Stimulated activated CD8-positive, alpha-beta memory T cell treated with anti-CD3 and anti-CD28 coated beads, Interleukin-4, amount 100 ng/mL, for 24 hours (primary cell): Measurements from ENCODE around the gene MAOB.

ENCODE experiments used
- DNase-seq: peaks from one replicate; pipeline ENCODE4 v3.0.0-alpha.2; 2020; ENCODE audit warnings: low read depth

The MAOB gene

GRCh38 chrX:43860646-43861370 is 21.4 kb downstream of the MAOB start:
- no peak for DNase-seq

DNA sequence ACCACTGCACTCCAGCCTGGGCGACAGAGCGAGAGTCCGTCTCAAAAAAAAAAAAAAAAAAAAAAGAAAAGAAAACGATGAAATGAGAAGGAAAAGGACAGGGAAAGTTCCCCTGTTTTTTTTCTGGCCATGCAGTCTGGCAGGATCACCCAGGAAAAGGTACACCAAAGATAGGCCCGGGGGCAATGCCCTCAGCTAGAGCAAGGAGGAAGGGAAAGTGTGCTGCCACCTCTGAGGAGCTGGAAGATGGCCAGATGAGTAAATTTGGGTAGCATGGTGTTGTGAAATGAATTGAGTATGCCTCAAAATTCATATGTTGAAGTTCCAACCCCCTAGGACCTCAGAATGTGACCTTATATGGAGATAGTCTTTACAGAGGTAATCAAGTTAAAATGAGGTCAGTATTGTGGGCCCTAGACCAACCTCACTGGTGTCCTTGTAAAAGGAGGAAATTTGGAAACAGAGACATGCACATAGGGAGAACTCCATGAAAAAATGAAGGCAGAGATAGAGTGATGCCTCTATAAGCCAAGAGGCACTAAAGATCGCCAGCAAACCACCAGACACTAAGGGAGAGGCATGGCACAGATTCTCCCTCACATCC is 28.9 kb downstream of the MAOB start:
- no peak for DNase-seq

DNA sequence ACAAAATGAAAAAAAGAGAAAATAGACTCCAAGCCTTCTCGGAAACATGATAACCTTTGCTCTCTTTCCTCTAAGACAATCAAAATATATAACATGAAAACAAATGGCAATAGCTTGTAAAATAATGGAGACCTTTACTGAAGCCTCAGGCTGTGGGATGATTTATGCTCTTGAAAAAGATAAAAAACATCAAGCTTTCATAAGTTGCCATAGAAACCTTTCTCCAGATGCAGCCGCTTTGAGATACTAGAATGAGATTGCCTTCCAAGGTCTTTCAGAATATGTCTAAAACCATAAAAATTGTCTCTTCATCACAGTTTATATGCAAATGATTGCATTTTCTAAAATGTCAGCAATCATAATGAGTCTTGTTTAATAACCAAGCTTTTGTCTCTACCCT is 31.6 kb downstream of the MAOB start:
- DNase-seq: no peak

- no peak for DNase-seq
Measured at GRCh38 chrX:43849173-43849572, 33.1 kb downstream of the MAOB start.

- DNase-seq: no peak
Measured at GRCh38 chrX:43847352-43847751, 34.9 kb downstream of the MAOB start.

GRCh38 chrX:43846558-43846957 is 35.7 kb downstream of the MAOB start:
- DNase-seq: no peak

DNA sequence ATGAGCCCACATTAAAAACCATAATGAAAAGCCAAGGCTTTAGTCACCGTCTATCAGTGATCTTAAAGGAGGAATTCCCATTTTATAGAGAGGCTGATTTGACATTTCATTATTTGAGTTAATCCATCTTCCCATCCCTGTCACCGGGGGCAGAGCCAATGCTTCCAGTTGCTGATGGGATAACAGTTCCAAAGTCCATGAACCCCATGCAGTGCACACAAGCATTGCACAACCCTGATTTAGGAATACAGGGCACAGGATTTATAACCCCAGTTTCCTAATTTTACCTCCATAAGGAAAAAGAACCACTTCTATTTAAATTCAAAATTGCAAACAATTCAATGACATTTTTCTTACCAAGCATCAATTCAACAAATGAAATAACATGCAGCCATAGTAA is 36.5 kb downstream of the MAOB start:
- no peak for DNase-seq

DNA sequence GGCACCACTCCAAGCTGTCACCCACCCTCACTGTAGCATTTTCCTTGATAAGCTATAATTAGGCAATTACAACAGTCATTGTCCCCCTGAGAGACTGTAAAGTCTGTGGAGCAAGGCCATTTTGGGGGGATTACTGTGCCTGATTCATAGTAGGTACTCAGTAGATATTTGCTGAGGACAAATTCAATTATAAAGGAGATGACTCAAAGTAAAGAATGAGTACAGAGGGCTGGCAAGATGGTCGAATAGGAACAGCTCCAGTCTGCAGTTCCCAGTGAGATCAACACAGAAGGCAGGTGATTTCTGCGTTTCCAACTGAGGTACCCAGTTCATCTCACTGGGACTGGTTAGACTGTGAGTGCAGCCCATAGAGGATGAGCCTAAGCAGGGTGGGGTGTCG is 42.0 kb downstream of the MAOB start:
- no peak for DNase-seq

DNA sequence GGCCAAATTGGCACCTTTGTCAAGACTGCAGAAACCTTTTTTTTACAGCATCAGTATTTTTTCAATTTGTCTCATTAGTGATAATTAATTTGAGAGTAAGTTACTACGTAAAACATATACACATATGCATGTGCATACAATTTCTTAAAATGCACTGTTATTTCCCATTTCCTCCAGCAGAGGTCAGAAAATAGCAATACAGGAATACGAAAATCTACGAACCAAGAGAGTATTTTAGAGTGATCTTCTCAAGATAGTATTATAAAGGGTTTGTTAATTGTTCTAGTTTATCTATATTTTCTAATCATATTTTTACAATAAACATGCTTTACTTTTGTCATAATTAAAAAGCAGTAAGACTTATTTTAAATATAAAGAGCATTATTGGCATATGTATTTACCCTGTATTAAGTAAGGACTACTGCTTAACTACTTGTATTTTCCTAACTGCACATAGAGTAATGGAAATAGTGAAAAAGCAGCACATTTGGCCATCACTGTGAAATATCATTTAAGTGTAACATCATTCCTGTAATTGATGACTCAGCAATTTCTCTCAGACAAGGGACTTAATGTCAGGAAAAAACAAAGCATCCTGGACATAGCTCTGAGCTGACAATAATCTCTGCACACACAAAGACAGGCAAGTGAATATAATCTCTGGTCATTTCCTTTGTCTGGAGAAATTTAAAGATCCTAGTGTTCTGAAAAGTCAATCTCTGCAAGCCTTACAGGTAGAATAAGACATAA is 45.6 kb downstream of the MAOB start:
- DNase-seq: no peak

DNA sequence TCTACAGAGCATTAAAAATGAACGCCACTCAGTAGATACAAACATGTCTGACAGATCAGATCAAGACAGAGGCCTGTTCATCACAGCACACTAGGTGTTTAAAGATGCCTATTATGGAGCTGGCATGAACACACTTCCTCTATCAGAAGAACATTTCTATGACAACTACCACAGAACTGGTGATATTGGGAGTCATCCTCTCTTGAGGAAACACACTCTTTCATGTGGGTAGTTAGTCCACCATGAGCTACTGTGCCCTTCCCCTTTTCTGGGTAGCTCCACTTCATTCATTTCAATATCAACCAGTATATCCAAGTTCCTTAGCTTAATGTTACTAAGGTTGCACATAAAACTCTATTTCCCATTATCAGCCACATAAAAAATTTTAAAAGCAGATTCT is 46.7 kb downstream of the MAOB start:
- DNase-seq: no peak

DNA sequence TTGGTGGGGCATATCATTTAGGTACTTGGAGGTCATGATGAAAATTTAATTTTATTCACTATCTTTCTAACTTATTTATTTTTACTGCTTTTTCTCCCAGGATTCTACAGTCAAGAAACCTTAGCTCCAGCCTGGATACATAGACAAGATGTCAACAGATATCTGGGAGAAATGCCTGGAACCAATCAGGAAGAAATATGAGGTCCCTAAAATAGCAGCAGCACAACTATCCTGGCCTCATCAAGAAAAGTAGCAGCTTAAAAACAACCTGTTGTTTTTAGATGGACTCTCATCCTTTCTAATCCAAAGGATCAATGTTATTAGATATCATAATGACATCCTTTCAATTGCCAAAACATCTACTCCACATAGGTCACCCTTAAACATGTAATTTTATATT is 54.5 kb downstream of the MAOB start:
- DNase-seq: no peak

DNA sequence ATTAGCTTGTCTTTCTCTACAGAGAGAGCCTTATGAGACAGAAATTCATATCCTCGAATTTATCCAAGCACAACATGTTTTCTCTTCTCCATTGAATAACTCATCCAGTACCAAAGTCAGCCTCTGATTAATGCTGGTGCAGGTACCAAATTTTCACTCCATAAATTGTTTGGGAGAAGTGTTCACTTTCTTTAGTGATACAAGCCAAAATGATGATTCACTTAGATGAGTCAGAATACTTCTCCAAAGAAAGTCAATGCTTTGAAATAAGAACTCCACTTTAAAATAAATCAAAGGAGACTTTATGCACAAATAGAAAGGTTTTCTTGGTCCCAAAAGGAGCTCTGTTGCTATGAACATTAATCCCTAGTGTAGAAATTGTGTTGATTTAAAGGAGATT is 60.2 kb downstream of the MAOB start:
- no peak for DNase-seq

- DNase-seq: no peak
Measured at GRCh38 chrX:43817444-43817843, 64.8 kb downstream of the MAOB start.

GRCh38 chrX:43815209-43815608 is 67.0 kb downstream of the MAOB start:
- DNase-seq: no peak

DNA sequence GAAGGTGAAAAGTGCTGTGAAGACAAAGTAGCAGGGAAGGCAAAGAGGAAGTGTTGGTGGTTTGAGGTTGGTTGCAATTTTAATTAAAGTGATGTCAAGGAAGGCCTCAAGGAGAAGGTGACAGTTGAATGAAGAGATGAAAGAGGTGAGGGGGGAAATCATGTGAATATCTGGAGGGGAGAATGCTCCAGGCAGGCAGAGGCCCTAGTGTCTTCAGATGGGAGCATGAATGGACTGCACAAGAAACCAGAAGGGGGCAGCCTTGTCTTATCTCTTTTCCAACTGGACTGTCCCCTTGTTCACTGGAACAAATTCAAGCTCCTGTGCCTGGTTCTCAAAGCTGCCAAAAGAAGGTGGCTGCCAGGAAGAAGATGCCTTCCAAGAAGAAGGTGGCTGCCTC is 68.4 kb downstream of the MAOB start:
- DNase-seq: no peak

DNA sequence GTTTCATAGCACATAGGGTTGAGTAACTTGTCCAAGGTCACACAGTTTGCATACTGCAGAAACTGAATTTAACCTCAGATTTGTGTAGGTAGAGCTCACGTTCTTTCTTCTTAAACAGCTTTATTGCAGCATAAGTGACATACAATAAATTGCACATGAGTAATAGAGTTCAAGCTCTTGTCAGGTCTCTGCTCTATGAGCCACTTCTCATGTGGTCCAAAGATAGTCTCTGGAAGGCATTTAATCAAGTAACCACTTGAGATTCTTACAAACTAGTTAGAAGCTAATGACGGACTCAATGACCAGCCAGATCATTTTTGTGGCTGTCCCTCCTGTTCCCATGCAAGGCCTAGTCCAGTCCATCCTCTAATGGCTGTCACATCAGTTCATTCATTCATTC is 68.9 kb downstream of the MAOB start:
- no peak for DNase-seq

- DNase-seq: no peak
Measured at GRCh38 chrX:43809463-43809862, 72.8 kb downstream of the MAOB start.

DNA sequence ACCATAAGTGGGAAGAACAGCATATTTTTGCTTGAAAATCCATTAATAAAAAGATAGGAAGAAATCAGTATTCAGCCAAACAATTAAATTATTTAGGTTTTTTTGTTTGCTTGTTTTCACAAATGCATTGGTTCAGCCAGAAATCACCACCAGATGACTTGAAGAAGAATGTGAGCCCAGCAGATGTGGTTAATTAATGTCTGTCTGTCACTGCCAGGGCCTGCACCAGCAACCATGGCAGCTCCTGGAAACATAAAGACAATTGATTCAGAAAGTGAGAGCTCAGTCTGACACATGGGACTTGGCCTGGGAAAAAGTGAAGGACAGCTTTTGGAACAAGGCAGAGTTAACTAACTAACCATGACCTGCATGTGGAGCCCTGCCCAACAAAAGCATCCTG is 74.0 kb downstream of the MAOB start:
- no peak for DNase-seq

- DNase-seq: no peak
Measured at GRCh38 chrX:43805579-43805978, 76.7 kb downstream of the MAOB start.

DNA sequence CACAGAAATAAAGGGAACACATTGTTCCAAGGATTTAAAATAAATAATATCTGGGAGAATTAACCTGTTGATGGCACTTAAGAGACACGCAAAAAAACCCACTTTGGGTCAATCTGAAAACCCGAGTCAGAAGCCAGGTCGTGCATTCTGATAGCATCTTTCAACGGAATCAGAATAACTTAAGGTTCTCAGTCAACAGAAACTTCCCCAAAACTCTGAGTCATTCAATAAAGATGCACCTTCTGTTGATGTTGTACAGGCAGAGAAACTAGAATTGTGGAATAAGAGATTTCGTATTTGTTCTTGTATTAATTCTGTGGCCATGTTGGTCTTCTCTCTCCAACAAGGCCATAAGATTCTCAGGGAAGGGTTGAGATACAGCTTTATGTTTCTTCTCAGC is 78.2 kb downstream of the MAOB start:
- DNase-seq: no peak

DNA sequence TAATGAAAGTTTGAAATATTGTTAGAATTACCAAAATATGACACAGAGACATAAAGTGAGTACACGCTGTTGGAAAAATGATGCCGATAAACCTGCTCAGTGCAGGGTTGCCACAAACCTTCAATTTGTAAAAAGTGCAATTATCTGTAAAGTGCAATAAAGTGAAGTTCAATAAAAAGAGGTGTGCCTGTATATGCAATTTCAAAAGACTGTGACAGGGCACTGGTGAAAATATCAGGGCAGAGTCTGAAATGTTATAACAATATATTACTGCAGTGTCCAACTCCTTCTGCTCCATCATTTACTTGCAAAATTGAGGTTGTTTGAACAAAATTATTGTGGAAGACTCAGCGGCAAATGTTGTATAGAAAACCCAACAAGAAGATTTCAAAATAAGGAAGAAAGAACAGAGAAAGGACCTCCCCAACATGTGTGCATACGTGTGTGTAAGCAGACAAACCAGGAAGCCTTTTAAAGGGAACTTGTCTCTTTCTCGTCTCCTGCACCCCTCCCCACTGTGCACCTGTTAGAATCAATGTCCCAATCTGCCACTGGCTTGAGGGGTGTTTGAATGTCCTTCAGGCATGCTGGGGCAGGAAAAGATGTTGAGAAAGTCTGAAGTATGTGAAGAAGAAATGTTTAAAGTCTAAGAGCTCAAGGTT is 96.2 kb downstream of the MAOB start:
- no peak for DNase-seq

DNA sequence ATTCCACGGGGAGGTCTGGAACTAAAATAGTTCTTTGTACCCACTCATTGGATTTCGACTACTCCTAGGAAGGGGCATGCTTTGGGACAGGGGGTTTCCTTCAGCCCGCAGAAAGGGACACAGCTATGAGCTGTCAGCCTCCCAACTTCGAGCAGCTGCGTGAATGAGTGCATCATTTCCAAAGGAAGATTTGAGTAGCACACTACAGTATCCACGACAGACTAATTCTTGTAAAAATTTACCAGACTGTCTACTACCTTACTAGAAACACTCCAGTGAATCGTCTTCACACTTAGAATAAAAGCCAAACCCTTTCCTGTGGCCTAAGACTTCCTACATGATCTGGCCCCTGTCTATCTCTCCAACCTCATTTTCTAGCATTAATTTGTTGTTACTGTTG is 124.2 kb downstream of the MAOB start:
- DNase-seq: no peak

DNA sequence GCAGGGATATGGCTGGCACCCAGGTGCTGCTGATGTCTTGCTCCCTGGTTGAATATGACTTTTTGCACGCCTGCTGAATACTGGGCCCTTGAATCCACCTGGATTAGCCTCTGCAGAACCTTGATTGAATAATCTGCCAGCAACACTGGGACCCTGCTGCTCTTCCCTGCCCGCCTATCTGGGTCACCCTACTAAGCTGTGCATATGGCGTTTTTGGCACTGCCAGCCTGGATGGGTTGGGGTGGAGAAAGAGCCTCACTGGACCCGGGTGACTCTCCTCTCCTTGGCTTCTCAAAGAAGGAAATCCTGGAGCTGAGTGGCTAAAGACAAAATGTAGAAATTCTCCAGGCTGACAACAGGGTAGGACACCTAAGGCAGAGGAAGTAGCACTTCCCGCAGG is 126.2 kb downstream of the MAOB start:
- no peak for DNase-seq
